OCI-LY1 (cell line): ENCODE results near the gene C20orf144.

Experiments
- H2AFZ ChIP-seq: fragments of 200-600 bp; sonication (generic), shearing (Covaris generic); 2 replicates; pipeline ENCODE4 v1.6.0; 2014; ENCODE audit warnings: antibody characterized with exemption, mild to moderate bottlenecking, low read length
- H3F3A ChIP-seq: fragments of 200-600 bp; sonication (generic), shearing (Covaris generic); 2 replicates; pipeline ENCODE4 v1.6.0; 2014; ENCODE audit warnings: mild to moderate bottlenecking, antibody characterized with exemption, low read length, moderate library complexity; ENCODE audit not compliant: insufficient read depth
- H3K27ac ChIP-seq: fragments of 200-600 bp; sonication (generic); 2 replicates; pipeline ENCODE4 v1.5.1; 2014; ENCODE audit warnings: low read length, mixed run types, mild to moderate bottlenecking, low read depth; ENCODE audit not compliant: poor library complexity, severe bottlenecking
- H3K27me3 ChIP-seq: fragments of 200-600 bp; sonication (generic); 2 replicates; pipeline ENCODE4 v1.6.0; 2014; ENCODE audit warnings: antibody characterized with exemption, mild to moderate bottlenecking, low read length, moderate library complexity; ENCODE audit not compliant: insufficient read depth
- H3K36me3 ChIP-seq: fragments of 200-600 bp; sonication (generic); 2 replicates; pipeline ENCODE4 v1.6.1; 2014; ENCODE audit warnings: mild to moderate bottlenecking, antibody characterized with exemption, low read length, moderate library complexity, mixed read lengths; ENCODE audit not compliant: insufficient read depth
- H3K4me1 ChIP-seq: fragments of 200-600 bp; sonication (generic); 2 replicates; pipeline ENCODE4 v1.5.1; 2014; ENCODE audit warnings: mild to moderate bottlenecking, low read length, moderate library complexity; ENCODE audit not compliant: insufficient read depth, severe bottlenecking
- H3K4me2 ChIP-seq: fragments of 200-600 bp; sonication (generic), shearing (Covaris generic); 2 replicates; pipeline ENCODE4 v1.6.1; 2014; ENCODE audit warnings: low read length
- H3K4me3 ChIP-seq: fragments of 200-600 bp; sonication (generic); 2 replicates; pipeline ENCODE4 v1.5.1; 2014; ENCODE audit warnings: low read length, low read depth, mild to moderate bottlenecking, mixed read lengths; ENCODE audit not compliant: poor library complexity, severe bottlenecking
- H3K79me2 ChIP-seq: fragments of 200-600 bp; shearing (Covaris generic); 2 replicates; pipeline ENCODE4 v1.6.1; 2016; ENCODE audit warnings: mixed run types, low read length, mixed read lengths; ENCODE audit not compliant: insufficient read depth
- H3K9ac ChIP-seq: fragments of 200-600 bp; sonication (generic), shearing (Covaris generic); 2 replicates; pipeline ENCODE4 v1.6.1; 2014; ENCODE audit warnings: mild to moderate bottlenecking, low read length, mixed read lengths
- H3K9me2 ChIP-seq: fragments of 200-600 bp; sonication (generic), shearing (Covaris generic); 2 replicates; pipeline ENCODE4 v1.6.1; 2014; ENCODE audit warnings: low read depth, mild to moderate bottlenecking, low read length, mixed read lengths
- H3K9me3 ChIP-seq: fragments of 200-600 bp; shearing (Covaris generic); 2 replicates; pipeline ENCODE4 v1.6.1; 2014; ENCODE audit warnings: low read length, mixed read lengths
- H4K20me1 ChIP-seq: fragments of 200-600 bp; sonication (generic), shearing (Covaris generic); 2 replicates; pipeline ENCODE4 v1.6.0; 2016; ENCODE audit warnings: mild to moderate bottlenecking, low read length; ENCODE audit not compliant: insufficient read depth
- CTCF ChIP-seq: fragments of 200-600 bp; sonication (generic), shearing (Covaris generic); IDR thresholded peaks from 2 replicates; pipeline ENCODE4 v1.5.1; 2017; ENCODE audit warnings: mild to moderate bottlenecking, antibody characterized with exemption, low read length, moderate library complexity, mixed read lengths
- EZH2 ChIP-seq: fragments of 200-600 bp; sonication (generic), shearing (Covaris generic); IDR thresholded peaks from 2 replicates; pipeline ENCODE4 v1.8.0; 2017; ENCODE audit warnings: borderline replicate concordance, mixed run types, mild to moderate bottlenecking, antibody characterized with exemption, low read length, moderate library complexity, mixed read lengths

Gene C20orf144

GRCh38 chr20:33689493-33689892 lies 27.4 kb downstream of the C20orf144 start:
- Histone ChIP-seq H4K20me1 (no peaks in the 10 kb centered on the region), H3K4me1 (peaks cover 64% of the 10 kb centered on the region), H3K27ac (peak overlapping the region; percentile 81), H3F3A (no peaks in the 10 kb centered on the region), H3K9me3 (no peaks in the 10 kb centered on the region), H3K79me2 (peaks cover 6% of the 10 kb centered on the region), H3K27me3 (no peaks in the 10 kb centered on the region), H2AFZ (no peak overlapping the region), H3K9me2 (no peaks in the 10 kb centered on the region), H3K4me3 (no peak overlapping the region), H3K36me3 (no peaks in the 10 kb centered on the region), H3K9ac (no peak overlapping the region), H3K4me2 (no peak overlapping the region)
- TF ChIP-seq CTCF = no peak
- no peak for TF ChIP-seq EZH2

GRCh38 chr20:33689973-33690372 lies 27.8 kb downstream of the C20orf144 start:
- Histone ChIP-seq H4K20me1 (no peaks in the 10 kb centered on the region), H3K27ac (peak overlapping the region; percentile 81), H3K9ac (peak overlapping the region; percentile 31), H3K4me2 (peak overlapping the region; percentile 35; the same call in 1 of the 2 replicates), H3K79me2 (peaks cover 2% of the 10 kb centered on the region), H3K9me3 (no peaks in the 10 kb centered on the region), H3K4me3 (no peak overlapping the region), H3F3A (no peaks in the 10 kb centered on the region), H3K36me3 (no peaks in the 10 kb centered on the region), H3K27me3 (no peaks in the 10 kb centered on the region), H2AFZ (0 out of 2 replicates have a peak overlapping the region, but pooled peaks have one; percentile 46), H3K9me2 (no peaks in the 10 kb centered on the region), H3K4me1 (peaks cover 64% of the 10 kb centered on the region)
- TF ChIP-seq CTCF = no peak
- no peak for TF ChIP-seq EZH2

- H3K9me2 ChIP-seq = no peaks in the 10 kb centered on the region
- H3K27me3 ChIP-seq = no peaks in the 10 kb centered on the region
- H3K79me2 ChIP-seq = no peaks in the 10 kb centered on the region
- H4K20me1 ChIP-seq = no peaks in the 10 kb centered on the region
- H3K9ac ChIP-seq = peak overlapping the region; percentile 31; the same call in 1 of the 2 replicates
- H3K4me1 ChIP-seq = peaks cover 51% of the 10 kb centered on the region
- no peaks in the 10 kb centered on the region for H3F3A ChIP-seq
- 0 out of 2 replicates have a peak overlapping the region, but pooled peaks have one; percentile 48 for H2AFZ ChIP-seq
- H3K36me3 ChIP-seq = no peaks in the 10 kb centered on the region
- H3K9me3 ChIP-seq = no peaks in the 10 kb centered on the region
- TF ChIP-seq CTCF (no peak), EZH2 (no peak)
- H3K4me3 ChIP-seq = no peak overlapping the region
- peak overlapping the region; percentile 76 for H3K27ac ChIP-seq
- no peak overlapping the region for H3K4me2 ChIP-seq
Measured at GRCh38 chr20:33693289-33693688, 31.2 kb downstream of the C20orf144 start.
